SK-N-SH (cell line): ENCODE data around the gene SERPINA12.

Source experiments
- CHD2 ChIP-seq: fragments of 150-350 bp; IDR thresholded peaks from 2 replicates; pipeline ENCODE4 v1.6.1; 2018; ENCODE audit warnings: low read length; ENCODE audit not compliant: partially characterized antibody
- FOXM1 ChIP-seq: IDR thresholded peaks from 2 replicates; pipeline ENCODE4 v1.4.0; 2012; ENCODE audit warnings: low read depth, mild to moderate bottlenecking
- MAX ChIP-seq: IDR thresholded peaks from 2 replicates; pipeline ENCODE4 v1.4.0; 2012; ENCODE audit warnings: low read depth
- MEF2A ChIP-seq: IDR thresholded peaks from 2 replicates; pipeline ENCODE4 v1.4.0; 2012; ENCODE audit warnings: low read depth, borderline replicate concordance
- NFIC ChIP-seq: IDR thresholded peaks from 2 replicates; pipeline ENCODE4 v1.4.0; 2012; ENCODE audit warnings: borderline replicate concordance
- SMC3 ChIP-seq: IDR thresholded peaks from 2 replicates; pipeline ENCODE4 v1.6.1; 2012; ENCODE audit warnings: low read depth, low read length, improper control_type of control experiment
- TEAD4 ChIP-seq: IDR thresholded peaks from 2 replicates; pipeline ENCODE4 v1.4.0; 2012; ENCODE audit warnings: mild to moderate bottlenecking, borderline replicate concordance; ENCODE audit not compliant: insufficient read depth
- USF1 ChIP-seq: IDR thresholded peaks from 2 replicates; pipeline ENCODE4 v1.4.0; 2012; ENCODE audit warnings: low read depth, borderline replicate concordance
- ZBTB33 ChIP-seq: IDR thresholded peaks from 2 replicates; pipeline ENCODE4 v1.4.0; 2012; ENCODE audit warnings: low read depth, borderline replicate concordance
- TF ChIP-seq, protein P1 (sequence below): fragments of 200-600 bp; sonication (generic); IDR thresholded peaks from 2 replicates; pipeline ENCODE4 v1.6.1; 2017; ENCODE audit warnings: antibody characterized with exemption, mild to moderate bottlenecking, moderate library complexity
- TF ChIP-seq, protein P2 (sequence below): IDR thresholded peaks from 2 replicates; pipeline ENCODE4 v1.6.1; 2012; ENCODE audit warnings: mild to moderate bottlenecking, low read depth, low read length, moderate library complexity
- TF ChIP-seq, protein P3 (sequence below): IDR thresholded peaks from 2 replicates; pipeline ENCODE4; 2012

GRCh38 chr14:94494085-94494484, 15.2 kb downstream of the SERPINA12 start:
- TF ChIP-seq, protein P1, sequence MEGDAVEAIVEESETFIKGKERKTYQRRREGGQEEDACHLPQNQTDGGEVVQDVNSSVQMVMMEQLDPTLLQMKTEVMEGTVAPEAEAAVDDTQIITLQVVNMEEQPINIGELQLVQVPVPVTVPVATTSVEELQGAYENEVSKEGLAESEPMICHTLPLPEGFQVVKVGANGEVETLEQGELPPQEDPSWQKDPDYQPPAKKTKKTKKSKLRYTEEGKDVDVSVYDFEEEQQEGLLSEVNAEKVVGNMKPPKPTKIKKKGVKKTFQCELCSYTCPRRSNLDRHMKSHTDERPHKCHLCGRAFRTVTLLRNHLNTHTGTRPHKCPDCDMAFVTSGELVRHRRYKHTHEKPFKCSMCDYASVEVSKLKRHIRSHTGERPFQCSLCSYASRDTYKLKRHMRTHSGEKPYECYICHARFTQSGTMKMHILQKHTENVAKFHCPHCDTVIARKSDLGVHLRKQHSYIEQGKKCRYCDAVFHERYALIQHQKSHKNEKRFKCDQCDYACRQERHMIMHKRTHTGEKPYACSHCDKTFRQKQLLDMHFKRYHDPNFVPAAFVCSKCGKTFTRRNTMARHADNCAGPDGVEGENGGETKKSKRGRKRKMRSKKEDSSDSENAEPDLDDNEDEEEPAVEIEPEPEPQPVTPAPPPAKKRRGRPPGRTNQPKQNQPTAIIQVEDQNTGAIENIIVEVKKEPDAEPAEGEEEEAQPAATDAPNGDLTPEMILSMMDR: no peak
- TF ChIP-seq SMC3 (no peak), MEF2A (no peak), USF1 (no peak), MAX (no peak), FOXM1 (no peak), TEAD4 (no peak), NFIC (no peak), ZBTB33 (no peak), CHD2 (no peak)
- TF ChIP-seq, protein P2, sequence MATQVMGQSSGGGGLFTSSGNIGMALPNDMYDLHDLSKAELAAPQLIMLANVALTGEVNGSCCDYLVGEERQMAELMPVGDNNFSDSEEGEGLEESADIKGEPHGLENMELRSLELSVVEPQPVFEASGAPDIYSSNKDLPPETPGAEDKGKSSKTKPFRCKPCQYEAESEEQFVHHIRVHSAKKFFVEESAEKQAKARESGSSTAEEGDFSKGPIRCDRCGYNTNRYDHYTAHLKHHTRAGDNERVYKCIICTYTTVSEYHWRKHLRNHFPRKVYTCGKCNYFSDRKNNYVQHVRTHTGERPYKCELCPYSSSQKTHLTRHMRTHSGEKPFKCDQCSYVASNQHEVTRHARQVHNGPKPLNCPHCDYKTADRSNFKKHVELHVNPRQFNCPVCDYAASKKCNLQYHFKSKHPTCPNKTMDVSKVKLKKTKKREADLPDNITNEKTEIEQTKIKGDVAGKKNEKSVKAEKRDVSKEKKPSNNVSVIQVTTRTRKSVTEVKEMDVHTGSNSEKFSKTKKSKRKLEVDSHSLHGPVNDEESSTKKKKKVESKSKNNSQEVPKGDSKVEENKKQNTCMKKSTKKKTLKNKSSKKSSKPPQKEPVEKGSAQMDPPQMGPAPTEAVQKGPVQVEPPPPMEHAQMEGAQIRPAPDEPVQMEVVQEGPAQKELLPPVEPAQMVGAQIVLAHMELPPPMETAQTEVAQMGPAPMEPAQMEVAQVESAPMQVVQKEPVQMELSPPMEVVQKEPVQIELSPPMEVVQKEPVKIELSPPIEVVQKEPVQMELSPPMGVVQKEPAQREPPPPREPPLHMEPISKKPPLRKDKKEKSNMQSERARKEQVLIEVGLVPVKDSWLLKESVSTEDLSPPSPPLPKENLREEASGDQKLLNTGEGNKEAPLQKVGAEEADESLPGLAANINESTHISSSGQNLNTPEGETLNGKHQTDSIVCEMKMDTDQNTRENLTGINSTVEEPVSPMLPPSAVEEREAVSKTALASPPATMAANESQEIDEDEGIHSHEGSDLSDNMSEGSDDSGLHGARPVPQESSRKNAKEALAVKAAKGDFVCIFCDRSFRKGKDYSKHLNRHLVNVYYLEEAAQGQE: no peak
- TF ChIP-seq, protein P3, sequence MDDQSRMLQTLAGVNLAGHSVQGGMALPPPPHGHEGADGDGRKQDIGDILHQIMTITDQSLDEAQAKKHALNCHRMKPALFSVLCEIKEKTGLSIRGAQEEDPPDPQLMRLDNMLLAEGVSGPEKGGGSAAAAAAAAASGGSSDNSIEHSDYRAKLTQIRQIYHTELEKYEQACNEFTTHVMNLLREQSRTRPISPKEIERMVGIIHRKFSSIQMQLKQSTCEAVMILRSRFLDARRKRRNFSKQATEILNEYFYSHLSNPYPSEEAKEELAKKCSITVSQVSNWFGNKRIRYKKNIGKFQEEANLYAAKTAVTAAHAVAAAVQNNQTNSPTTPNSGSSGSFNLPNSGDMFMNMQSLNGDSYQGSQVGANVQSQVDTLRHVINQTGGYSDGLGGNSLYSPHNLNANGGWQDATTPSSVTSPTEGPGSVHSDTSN: no peak
